Activated CD4-positive, alpha-beta T cell treated with anti-CD3 and anti-CD28 coated beads, Interleukin-2, amount 10 ng/mL, durations not matched to agents 24 days and 14 days (primary cell): ENCODE results near the gene MNX1. TPM values are rescaled to one million over a fixed set of nuclear protein-coding genes. Genes with fewer than 3 reads are reported as not detected.

Experiments
- DNase-seq: peaks from one replicate; pipeline ENCODE4 v3.0.0; 2022
- H3K27ac Mint-ChIP-seq: one replicate; pipeline ENCODE4 v1.8.0; 2022; ENCODE audit warnings: mild to moderate bottlenecking, mixed read lengths
- H3K27me3 Mint-ChIP-seq: one replicate; pipeline ENCODE4 v1.8.0; 2022; ENCODE audit warnings: mixed read lengths
- H3K36me3 Mint-ChIP-seq: one replicate; pipeline ENCODE4 v1.8.0; 2022; ENCODE audit warnings: low read depth, mild to moderate bottlenecking, mixed read lengths
- H3K4me1 Mint-ChIP-seq: one replicate; pipeline ENCODE4 v1.8.0; 2021; ENCODE audit warnings: mixed read lengths
- H3K4me3 Mint-ChIP-seq: one replicate; pipeline ENCODE4 v1.8.0; 2022; ENCODE audit warnings: mild to moderate bottlenecking, moderate library complexity, mixed read lengths
- H3K9me3 Mint-ChIP-seq: one replicate; pipeline ENCODE4 v1.8.0; 2021; ENCODE audit warnings: mixed read lengths
- intact Hi-C: fragments of 100-400 bp; cut with micrococcal nuclease; formaldehyde crosslinking; loops from one replicate; pipeline ENCODE4 v1.15.1; 2023
- total RNA-seq: library from RNA; stranded (reverse); gene quantifications from 2 replicates; pipeline ENCODE4 v1.2.3, GENCODE V29; 2022

The MNX1 gene
- total RNA-seq, 1 donor from 2014 or later: not detected

GRCh38 chr7:157014635-157015555, 4.4 kb upstream of the MNX1 start:
- Mint-ChIP-seq H3K36me3 (no peaks in the 10 kb centered on the region), H3K4me1 (peaks cover 16% of the 10 kb centered on the region), H3K27me3 (peaks cover 74% of the 10 kb centered on the region), H3K27ac (no peak overlapping the region), H3K4me3 (no peak overlapping the region), H3K9me3 (no peaks in the 10 kb centered on the region)
- no peak for DNase-seq
- intact Hi-C loops: loop anchor here (5.0 kb wide), 1 partner anchor 1563 kb away; no protein-coding TSS in a partner anchor

- Mint-ChIP-seq H3K27ac (no peak overlapping the region), H3K27me3 (peaks cover 73% of the 10 kb centered on the region), H3K36me3 (no peaks in the 10 kb centered on the region), H3K9me3 (no peaks in the 10 kb centered on the region), H3K4me1 (peaks cover 19% of the 10 kb centered on the region), H3K4me3 (no peak overlapping the region)
- intact Hi-C loops: no loop called here
- DNase-seq: no peak
Measured at GRCh38 chr7:157013602-157014549, 3.4 kb upstream of the MNX1 start.

- Mint-ChIP-seq H3K27ac (no peak overlapping the region), H3K27me3 (peaks cover 74% of the 10 kb centered on the region), H3K36me3 (no peaks in the 10 kb centered on the region), H3K4me1 (peaks cover 17% of the 10 kb centered on the region), H3K9me3 (no peaks in the 10 kb centered on the region), H3K4me3 (no peak overlapping the region)
- no peak for DNase-seq
- intact Hi-C loops: no loop called here
Measured at GRCh38 chr7:157013101-157013500, 2.6 kb upstream of the MNX1 start.

DNA sequence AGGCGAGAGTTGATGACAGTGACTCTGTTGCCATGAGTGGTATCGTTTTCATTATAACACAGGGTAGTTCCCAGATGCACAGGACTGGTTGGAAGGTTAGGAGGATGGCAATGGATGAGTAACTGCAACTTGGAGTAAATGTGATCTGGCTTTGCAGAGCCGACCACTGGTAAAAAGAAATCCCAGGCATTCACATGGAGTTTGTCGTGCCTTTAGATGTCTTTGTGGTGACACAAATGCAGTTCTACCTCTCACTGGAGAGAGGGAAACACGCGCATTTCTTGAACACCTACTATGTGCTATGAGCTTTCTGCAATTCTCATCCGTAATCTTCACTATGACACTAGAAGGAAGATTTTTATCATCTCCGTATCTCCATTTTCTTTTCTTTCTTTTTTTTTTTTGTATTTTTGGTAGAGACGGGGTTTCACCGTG, 1.7 kb upstream of the MNX1 start:
- Mint-ChIP-seq H3K27ac (no peak overlapping the region), H3K9me3 (no peaks in the 10 kb centered on the region), H3K4me3 (no peak overlapping the region), H3K4me1 (peaks cover 17% of the 10 kb centered on the region), H3K36me3 (no peaks in the 10 kb centered on the region), H3K27me3 (peaks cover 78% of the 10 kb centered on the region)
- no peak for DNase-seq
- intact Hi-C loops: no loop called here

GRCh38 chr7:157011333-157012112, 1.1 kb upstream of the MNX1 start:
- Mint-ChIP-seq H3K27me3 (peaks cover 77% of the 10 kb centered on the region), H3K9me3 (no peaks in the 10 kb centered on the region), H3K36me3 (no peaks in the 10 kb centered on the region), H3K4me1 (peaks cover 14% of the 10 kb centered on the region), H3K27ac (no peak overlapping the region), H3K4me3 (peak overlapping the region; percentile 35)
- intact Hi-C loops: no loop called here
- no peak for DNase-seq

DNA sequence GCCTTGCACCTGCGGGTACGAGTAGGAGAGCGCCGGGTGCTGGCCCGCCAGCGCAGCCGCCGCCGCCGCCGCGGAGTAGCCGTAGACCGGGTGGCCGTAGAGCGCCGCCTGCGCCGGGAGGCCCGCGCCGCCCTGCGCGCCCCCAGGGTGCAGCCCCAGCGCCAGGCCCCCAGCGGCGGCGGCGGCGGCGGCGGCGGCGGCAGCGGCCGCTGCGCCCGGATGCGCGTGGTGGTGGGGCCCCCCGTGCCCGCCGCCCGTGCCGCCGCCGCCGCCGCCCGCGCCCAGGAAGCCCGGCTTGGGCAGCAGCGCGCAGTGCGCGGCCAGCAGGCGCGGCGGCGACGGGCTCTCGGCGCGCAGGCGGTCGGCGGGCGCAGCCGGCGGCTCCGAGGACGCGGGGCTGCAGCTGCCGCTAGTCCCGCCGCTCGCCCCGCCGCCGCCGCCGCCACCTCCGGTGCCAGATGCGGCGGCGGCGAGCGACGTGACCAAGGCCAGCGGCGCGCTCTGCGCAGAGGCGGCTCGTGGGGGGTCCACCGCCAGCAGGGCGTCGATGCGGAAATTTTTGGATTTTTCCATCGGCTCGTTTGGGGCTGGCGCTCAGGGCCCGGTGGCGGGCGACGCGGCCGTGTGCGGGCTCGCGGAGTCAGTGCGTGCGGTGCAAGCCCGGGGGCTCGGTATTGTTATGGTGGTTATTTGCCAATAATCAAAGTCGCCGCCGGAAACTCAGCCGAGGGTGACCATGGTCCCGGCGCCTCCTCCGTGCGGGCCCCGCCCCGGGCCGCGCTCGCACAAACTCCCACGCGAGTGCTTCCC, 480 bp downstream of the MNX1 start:
- no peaks in the 10 kb centered on the region for H3K9me3 Mint-ChIP-seq
- H3K27ac Mint-ChIP-seq: peak overlapping the region; percentile 48
- intact Hi-C loops: loop anchor here (1.0 to 2.0 kb wide), 2 partner anchors 8 to 1205 kb away; no protein-coding TSS in a partner anchor
- peak overlapping the region; percentile 67 for H3K4me3 Mint-ChIP-seq
- H3K27me3 Mint-ChIP-seq: peaks cover 70% of the 10 kb centered on the region
- no peaks in the 10 kb centered on the region for H3K36me3 Mint-ChIP-seq
- no peak for DNase-seq
- peaks cover 8% of the 10 kb centered on the region for H3K4me1 Mint-ChIP-seq

- Mint-ChIP-seq H3K36me3 (no peaks in the 10 kb centered on the region), H3K27me3 (peaks cover 70% of the 10 kb centered on the region), H3K4me1 (peaks cover 9% of the 10 kb centered on the region), H3K27ac (peak overlapping the region; percentile 48), H3K4me3 (peak overlapping the region; percentile 67), H3K9me3 (no peaks in the 10 kb centered on the region)
- no peak for DNase-seq
- intact Hi-C loops: loop anchor here (2.0 kb wide), 1 partner anchor 1204 kb away; no protein-coding TSS in a partner anchor
Measured at GRCh38 chr7:157009170-157009777, 1.2 kb downstream of the MNX1 start.

- no peak overlapping the region for H3K4me3 Mint-ChIP-seq
- peaks cover 70% of the 10 kb centered on the region for H3K27me3 Mint-ChIP-seq
- H3K27ac Mint-ChIP-seq: no peak overlapping the region
- no peaks in the 10 kb centered on the region for H3K9me3 Mint-ChIP-seq
- DNase-seq: no peak
- peaks cover 9% of the 10 kb centered on the region for H3K4me1 Mint-ChIP-seq
- intact Hi-C loops: loop anchor here (2.0 kb wide), 1 partner anchor 1204 kb away; no protein-coding TSS in a partner anchor
- H3K36me3 Mint-ChIP-seq: no peaks in the 10 kb centered on the region
Measured at GRCh38 chr7:157008206-157009169, 2.0 kb downstream of the MNX1 start.

- Mint-ChIP-seq H3K9me3 (no peaks in the 10 kb centered on the region), H3K27me3 (peaks cover 63% of the 10 kb centered on the region)
- intact Hi-C loops: loop anchor here (2.0 kb wide), 2 partner anchors 1203 to 1499 kb away; no protein-coding TSS in a partner anchor
Measured at GRCh38 chr7:157007470-157008066, 2.9 kb downstream of the MNX1 start.

GRCh38 chr7:157006829-157007469, 3.5 kb downstream of the MNX1 start:
- intact Hi-C loops: loop anchor here (2.0 kb wide), 1 partner anchor 1498 kb away; no protein-coding TSS in a partner anchor

More at GRCh38 chr7:157007470-157008066, 2.9 kb downstream of the MNX1 start:
- H3K27ac Mint-ChIP-seq: no peak overlapping the region
- peaks cover 9% of the 10 kb centered on the region for H3K4me1 Mint-ChIP-seq
- H3K4me3 Mint-ChIP-seq: no peak overlapping the region
- DNase-seq: no peak
- no peaks in the 10 kb centered on the region for H3K36me3 Mint-ChIP-seq

More at GRCh38 chr7:157006829-157007469, 3.5 kb downstream of the MNX1 start:
- H3K36me3 Mint-ChIP-seq: no peaks in the 10 kb centered on the region
- no peaks in the 10 kb centered on the region for H3K9me3 Mint-ChIP-seq
- H3K27me3 Mint-ChIP-seq: peaks cover 62% of the 10 kb centered on the region
- no peak overlapping the region for H3K4me3 Mint-ChIP-seq
- no peak overlapping the region for H3K27ac Mint-ChIP-seq
- peaks cover 11% of the 10 kb centered on the region for H3K4me1 Mint-ChIP-seq
- no peak for DNase-seq
